ENCODE data around the gene MLYCD.
"Not testable (repeated sequence)": the region's sequence is repeated elsewhere in the genome, so short reads cannot be mapped to it uniquely, and the experiment has no call there.

The MLYCD gene

GRCh38 chr16:83946154-83946780 lies 47.4 kb downstream of the MLYCD start:
- TF ChIP-seq, protein P1, sequence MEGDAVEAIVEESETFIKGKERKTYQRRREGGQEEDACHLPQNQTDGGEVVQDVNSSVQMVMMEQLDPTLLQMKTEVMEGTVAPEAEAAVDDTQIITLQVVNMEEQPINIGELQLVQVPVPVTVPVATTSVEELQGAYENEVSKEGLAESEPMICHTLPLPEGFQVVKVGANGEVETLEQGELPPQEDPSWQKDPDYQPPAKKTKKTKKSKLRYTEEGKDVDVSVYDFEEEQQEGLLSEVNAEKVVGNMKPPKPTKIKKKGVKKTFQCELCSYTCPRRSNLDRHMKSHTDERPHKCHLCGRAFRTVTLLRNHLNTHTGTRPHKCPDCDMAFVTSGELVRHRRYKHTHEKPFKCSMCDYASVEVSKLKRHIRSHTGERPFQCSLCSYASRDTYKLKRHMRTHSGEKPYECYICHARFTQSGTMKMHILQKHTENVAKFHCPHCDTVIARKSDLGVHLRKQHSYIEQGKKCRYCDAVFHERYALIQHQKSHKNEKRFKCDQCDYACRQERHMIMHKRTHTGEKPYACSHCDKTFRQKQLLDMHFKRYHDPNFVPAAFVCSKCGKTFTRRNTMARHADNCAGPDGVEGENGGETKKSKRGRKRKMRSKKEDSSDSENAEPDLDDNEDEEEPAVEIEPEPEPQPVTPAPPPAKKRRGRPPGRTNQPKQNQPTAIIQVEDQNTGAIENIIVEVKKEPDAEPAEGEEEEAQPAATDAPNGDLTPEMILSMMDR (IDR thresholded peaks at IDR 0.05; ENCODE audit: control extremely low read depth, extremely low read depth, low read depth, missing control alignments): no peak
- no peak for DNase-seq (ENCODE audit: extremely low spot score)
- POLR2A ChIA-PET: no interaction called here
- CTCF ChIA-PET: interaction anchor here (0.9 kb wide), 1 partner anchor 10 kb away, joined by 3 read pairs; no protein-coding TSS in a partner anchor

GRCh38 chr16:83946781-83947566 lies 48.1 kb downstream of the MLYCD start:
- TF ChIP-seq, protein P1 (IDR thresholded peaks at IDR 0.05; ENCODE audit: control extremely low read depth, extremely low read depth, low read depth, missing control alignments): no peak
- no peak for DNase-seq (ENCODE audit: extremely low spot score)
- CTCF ChIA-PET: interaction anchor here (0.9 to 1.1 kb wide), 2 partner anchors 9 to 10 kb away, joined by 3 read pairs; no protein-coding TSS in a partner anchor
- POLR2A ChIA-PET: interaction anchor here (0.6 kb wide), 1 partner anchor 119 kb away, joined by 4 read pairs; no protein-coding TSS in a partner anchor

- TF ChIP-seq, protein P1 (IDR thresholded peaks at IDR 0.05; ENCODE audit: control extremely low read depth, extremely low read depth, low read depth, missing control alignments): no peak
- POLR2A ChIA-PET: interaction anchor here (0.6 kb wide), 1 partner anchor 118 kb away, joined by 4 read pairs; no protein-coding TSS in a partner anchor
- no peak for DNase-seq (ENCODE audit: extremely low spot score)
- CTCF ChIA-PET: interaction anchor here (1.1 to 1.3 kb wide), 2 partner anchors 9 to 118 kb away, joined by 3 to 4 read pairs; no protein-coding TSS in a partner anchor
Measured at GRCh38 chr16:83947642-83948234, 48.8 kb downstream of the MLYCD start.

DNA sequence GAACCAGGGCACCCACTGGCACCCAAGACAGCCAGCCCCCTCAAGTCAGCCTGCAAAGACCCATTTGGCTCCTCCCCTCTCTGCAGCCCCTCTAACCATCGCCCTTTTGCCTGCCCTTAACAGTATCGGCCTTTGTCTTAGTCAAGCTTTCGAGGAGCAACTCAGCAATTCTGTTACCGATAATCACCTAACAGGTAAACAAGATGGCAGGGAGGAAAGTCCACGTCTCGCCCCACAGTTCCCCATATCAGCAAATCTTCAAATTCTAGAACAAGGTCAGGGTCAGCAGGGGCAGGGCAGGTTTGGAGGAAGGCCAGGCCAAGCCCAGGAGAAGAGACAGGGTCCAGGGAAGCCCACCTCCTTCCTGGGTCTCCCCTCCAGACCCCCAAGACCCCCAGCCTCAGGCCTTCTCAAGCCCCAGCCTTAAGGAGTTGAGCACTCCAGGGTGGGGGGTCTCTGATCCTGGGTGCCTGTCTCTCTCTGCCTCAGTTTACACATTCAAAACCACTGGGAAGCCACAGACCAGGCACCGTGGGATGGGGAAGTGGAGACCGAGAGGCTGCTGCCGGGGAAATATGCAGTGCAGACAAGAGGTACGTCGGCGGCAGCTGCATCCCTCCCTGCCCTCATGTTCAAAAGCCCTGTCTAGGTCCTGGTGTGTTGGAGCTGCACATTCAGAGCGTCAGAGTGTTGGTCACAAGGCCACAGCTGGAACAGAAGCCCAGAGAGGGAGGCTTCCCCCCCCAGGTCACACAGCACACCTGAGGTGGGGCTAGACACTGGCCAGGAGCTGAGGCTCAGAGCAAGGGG lies 50.2 kb downstream of the MLYCD start:
- ChIA-PET CTCF (interaction anchor here (0.9 to 1.3 kb wide), 2 partner anchors 20 to 117 kb away, joined by 3 to 4 read pairs; no protein-coding TSS in a partner anchor), POLR2A (no interaction called here)
- TF ChIP-seq, protein P1 (IDR thresholded peaks at IDR 0.05; ENCODE audit: control extremely low read depth, extremely low read depth, low read depth, missing control alignments): no peak
- DNase-seq (ENCODE audit: extremely low spot score): no peak

DNA sequence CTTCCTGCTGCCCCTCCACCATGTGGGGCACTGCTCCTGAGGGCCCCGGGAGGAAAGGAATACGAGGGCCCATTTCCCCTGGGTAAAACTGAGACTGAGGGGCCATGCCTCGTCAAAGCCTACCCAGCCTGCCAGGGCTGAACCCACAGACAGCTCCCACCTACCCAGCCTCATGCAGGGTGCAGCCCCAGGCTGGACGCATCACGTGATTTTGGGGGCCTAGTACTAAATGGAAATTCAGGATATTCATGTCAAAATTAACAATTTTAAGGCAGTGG lies 50.7 kb downstream of the MLYCD start:
- ChIA-PET CTCF (interaction anchor here (0.9 kb wide), 1 partner anchor 20 kb away, joined by 3 read pairs; no protein-coding TSS in a partner anchor), POLR2A (no interaction called here)
- no peak for DNase-seq (ENCODE audit: extremely low spot score)
- TF ChIP-seq, protein P1 (IDR thresholded peaks at IDR 0.05; ENCODE audit: control extremely low read depth, extremely low read depth, low read depth, missing control alignments): no peak

- POLR2A ChIA-PET; DNase-seq (ENCODE audit: extremely low spot score); CTCF ChIA-PET: not testable (repeated sequence)
Measured at GRCh38 chr16:83950862-83951399, 52.0 kb downstream of the MLYCD start.

All from GM10248 (cell line).